CD4-positive, alpha-beta T cell treated with Interleukin-2 at 100 ng/mL for 4 hours (primary cell): ENCODE measurements around the gene DPP7.
"Not testable (repeated sequence)": the region's sequence is repeated elsewhere in the genome, so short reads cannot be mapped to it uniquely, and the experiment has no call there.

ENCODE experiments used
- DNase-seq: peaks from one replicate; pipeline ENCODE4 v3.0.0-alpha.2; 2020; ENCODE audit warnings: low spot score

Gene DPP7

DNA sequence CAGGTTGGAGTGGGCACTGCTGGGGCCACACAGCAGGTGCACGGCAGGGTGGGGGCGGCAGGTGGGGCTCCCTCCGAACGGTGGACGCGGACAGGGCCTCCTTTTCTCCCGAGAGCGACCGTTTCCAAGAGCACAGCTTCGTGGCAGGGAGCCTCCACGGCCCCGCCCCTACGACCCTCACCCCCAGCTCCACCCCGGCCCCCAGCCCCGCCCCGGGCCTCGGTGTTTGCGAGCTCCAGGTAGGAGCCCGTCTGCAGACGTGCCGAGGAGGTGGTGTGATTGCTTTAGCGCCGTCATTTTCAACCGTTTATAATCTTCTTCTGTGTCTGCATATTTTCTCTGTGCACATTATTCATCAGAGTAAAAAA, 33.2 kb upstream of the DPP7 start:
- DNase-seq: no peak

DNA sequence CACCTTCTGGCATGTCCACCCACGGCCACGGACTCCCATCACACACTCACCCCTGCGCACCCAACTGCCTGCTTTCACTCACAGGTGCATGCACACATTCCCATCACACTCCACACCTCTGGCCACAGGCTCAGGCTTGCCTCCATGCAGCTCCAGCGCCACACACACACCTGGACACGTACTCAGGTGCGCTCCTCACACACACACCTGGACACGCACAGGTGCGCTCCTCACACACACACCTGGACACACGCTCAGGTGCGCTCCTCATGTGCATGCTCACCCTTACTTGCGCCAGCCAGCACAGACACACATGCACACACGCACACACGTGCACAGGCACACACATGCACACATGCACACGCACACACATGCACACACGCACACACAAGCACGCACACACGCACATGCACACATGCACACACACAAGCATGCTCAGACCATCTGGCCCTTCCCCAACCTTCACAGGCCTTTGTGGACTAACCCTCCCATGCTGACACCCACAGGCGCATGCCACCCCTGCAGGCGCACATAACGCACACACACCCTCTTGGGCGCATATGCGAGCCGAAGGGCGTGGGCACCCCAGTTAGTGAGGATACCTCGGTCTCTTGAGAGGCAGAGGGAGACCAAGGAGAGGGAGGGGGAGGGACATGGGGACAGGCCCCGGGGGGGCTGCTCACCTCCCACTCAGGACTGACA, 32.7 kb upstream of the DPP7 start:
- no peak for DNase-seq

DNA sequence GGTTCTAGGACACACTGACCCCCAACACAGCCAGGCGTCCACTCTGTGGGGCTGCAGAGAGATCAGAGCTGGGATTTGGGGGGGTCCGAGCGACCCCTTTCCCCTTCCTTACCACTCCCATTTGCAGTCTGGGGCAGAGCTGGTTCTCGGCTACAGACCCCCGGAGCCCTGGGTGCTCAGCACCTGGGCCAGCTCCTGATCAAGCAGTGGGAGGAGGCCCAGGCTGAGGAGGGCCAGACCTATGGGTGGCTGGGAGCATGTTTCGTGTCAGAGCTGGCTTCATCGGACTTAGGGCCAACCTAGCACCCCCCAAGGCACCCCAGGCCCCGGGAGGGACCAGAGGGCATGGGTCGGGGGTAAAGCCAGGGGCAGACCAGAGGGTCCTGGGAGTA, 32.0 kb upstream of the DPP7 start:
- no peak for DNase-seq

DNA sequence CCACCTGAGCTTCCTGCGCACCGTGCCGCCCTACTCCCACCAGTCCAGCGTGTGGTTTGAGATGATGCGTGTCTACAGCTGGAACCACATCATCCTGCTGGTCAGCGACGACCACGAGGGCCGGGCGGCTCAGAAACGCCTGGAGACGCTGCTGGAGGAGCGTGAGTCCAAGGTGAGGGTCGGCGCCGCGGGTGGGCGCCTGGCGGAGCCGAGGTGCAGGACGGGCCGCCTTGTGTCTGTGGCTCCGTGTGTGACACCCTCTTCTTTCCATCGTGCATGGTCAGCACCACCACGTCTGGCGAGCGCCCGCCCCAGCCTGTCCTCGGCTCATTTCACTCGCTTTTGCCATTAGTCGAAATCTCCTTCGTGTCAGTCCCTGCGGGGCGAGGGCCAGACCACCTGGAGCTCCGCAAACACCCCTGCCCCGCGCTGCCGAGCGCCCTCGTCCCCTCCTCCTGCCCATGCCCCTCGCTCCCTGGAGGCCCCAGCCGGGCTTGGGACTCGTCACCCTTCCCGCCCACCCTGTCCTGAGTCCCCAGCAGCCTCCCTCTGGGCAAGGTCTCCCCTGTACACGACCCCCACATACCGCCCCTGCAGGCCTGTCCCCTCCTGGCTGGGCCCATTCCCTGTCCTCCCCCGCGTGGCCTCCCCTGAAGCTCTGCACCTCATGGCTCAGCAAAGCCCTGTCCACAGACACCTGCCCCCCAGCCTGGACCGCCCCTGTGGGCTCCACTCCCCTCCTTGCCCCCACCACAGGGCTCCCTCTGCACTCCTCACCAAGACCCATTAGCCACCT, 31.4 kb upstream of the DPP7 start:
- no peak for DNase-seq

DNA sequence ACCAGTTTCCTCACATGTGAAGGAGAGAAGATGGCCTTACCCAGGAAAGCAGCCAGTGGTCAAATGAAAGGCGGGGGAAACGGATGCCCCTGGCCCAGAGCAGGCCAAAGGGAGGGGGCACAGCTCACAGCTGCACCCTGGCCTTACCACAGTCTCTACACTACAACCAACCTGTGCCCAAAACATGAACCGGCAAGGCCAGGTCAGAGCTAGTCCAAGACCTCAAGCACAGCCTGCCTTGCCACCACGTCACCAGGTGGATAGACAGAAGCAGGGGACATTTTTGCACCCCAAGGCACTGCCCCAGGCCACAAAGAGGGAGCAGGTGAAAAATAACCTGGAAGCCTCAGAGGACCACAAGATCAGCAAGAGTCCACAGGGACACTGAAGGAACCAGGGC, 28.9 kb upstream of the DPP7 start:
- DNase-seq: no peak

DNA sequence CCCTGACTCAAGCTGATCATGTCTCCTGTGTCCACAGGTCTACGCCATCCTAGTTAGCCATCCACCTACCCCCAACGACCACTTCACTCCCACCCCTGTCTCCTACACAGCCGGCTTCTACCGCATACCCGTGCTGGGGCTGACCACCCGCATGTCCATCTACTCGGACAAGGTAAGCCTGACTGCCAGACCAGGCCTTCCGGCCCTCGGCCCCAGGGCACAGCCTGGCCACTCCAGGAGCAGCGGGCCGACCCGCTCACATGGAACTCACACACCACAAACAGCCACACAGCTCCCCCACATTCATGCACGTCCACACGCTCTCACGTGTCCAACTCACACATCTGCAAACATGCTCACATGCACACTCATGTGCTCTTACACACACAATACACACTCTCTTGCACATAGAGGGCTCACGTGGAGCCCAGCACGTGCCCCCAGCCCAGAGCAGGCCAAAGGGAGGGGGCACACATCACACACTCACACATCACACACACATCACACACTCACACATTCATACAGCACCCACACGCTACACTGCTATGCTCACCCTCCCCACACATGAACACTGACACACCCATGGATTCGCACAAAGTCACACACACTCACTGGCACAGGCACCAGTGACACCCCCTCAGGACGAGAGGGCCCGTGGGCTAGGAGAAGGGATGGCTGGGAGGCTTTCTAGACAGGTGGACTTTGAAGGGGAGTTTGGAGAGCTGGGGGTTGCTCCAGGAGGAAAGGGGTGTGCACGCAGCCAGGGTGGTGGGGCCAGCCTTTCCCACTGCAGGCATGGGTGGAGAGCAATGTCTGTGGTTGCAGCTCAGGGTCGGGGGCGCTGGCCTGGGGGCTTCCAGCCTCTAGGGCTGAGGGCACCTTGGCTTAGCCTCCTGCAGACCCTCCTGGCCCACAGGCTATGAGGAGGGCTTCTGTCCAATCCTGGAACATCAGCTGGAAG, 27.7 kb upstream of the DPP7 start:
- no peak for DNase-seq

DNA sequence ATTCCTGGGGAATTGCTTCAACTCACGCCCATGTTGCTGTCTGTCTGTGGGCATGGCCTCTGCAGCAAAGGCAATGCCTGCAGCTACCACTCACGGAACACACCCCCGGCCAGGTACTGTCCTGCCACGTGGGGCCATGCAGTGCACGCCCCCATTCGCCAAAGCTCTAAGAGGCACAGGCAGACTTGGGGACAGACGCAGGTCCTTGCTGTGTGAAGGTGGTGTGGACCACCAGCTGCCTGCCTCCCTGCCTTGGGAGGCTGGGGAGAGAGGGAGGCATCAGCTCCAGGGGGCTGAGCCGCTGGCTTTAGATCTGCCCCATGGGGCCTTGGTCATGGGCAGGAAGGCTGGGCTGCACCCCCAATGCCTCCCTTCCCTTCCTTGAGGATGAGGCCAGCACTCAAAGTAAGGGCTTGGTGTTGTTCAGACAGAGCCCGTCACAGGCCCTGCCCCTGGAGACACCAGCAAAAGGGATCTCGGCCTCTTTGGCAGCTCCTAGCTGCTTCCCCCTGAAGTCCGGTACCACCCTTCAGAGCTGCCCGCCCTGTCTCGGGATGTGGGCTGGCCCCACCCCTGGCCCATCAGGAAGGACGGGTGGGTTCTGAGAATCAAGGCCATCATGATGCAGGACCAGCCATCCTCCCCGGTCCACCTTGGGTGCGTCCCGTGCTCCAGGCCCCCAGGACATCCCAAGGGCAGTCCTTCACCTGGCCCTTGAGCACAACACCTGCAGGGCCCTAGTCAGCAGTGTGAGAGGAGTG, 26.7 kb upstream of the DPP7 start:
- no peak for DNase-seq

DNA sequence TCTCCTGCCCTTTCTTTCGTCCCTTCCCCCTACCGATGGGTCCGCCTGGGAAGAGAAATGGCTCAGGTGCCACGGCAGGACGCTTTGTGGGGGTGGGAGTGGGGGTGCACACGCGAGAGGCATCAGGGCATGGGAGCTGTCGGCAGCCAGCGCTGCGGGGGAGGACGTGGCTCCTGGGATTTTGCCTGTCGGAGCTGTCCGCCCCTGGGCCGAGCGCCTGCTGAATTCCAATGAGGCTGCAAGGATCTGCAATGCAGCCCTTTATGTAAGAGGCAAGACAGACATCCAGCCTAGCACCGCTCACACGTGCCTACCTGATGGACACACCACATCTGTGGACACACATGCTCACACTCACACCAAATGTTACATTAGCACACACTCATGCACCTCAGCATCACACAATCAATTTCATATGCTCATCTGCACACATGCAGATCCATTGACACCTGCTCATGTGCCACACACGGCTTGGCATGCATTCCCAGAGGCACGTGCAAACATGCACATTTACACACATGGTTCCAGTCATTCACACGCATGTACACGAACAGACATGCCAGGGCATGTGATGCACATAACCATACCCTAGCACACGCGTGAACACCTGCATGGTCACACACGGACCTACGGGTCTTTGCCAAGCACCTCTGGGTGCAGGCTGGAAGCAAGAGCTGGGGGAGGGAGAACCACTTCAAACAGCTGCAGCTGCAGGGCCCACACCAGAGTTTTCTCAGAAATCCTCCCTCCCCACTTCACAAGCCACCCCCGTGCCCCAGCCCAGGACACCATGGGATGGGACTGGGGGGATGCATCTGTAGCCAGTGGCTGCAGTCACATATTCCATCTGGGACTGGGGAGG, 25.8 kb upstream of the DPP7 start:
- DNase-seq: no peak

DNA sequence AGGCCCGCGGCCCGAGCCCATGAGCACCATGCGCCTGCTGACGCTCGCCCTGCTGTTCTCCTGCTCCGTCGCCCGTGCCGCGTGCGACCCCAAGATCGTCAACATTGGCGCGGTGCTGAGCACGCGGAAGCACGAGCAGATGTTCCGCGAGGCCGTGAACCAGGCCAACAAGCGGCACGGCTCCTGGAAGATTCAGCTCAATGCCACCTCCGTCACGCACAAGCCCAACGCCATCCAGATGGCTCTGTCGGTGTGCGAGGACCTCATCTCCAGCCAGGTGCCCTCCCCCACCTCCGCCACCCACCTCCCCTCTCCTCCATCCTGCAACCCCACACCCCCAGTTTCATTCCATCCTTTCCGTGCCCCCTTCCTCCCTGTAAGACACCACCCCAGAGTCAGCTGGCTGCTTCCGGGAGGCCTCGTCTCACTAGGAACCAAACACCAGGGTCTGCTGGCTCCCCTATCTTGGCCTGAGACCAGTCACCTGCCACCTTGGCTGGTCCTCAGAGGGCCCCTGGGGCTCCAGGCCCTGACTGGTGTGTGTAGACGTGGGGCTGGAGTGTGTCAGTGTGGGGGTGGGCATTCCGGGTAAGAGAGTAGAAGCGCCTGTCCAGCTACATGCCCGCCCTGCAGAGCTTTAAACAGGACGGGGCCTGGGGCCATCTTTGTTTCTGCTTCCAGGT, 25.1 kb upstream of the DPP7 start:
- no peak for DNase-seq

DNA sequence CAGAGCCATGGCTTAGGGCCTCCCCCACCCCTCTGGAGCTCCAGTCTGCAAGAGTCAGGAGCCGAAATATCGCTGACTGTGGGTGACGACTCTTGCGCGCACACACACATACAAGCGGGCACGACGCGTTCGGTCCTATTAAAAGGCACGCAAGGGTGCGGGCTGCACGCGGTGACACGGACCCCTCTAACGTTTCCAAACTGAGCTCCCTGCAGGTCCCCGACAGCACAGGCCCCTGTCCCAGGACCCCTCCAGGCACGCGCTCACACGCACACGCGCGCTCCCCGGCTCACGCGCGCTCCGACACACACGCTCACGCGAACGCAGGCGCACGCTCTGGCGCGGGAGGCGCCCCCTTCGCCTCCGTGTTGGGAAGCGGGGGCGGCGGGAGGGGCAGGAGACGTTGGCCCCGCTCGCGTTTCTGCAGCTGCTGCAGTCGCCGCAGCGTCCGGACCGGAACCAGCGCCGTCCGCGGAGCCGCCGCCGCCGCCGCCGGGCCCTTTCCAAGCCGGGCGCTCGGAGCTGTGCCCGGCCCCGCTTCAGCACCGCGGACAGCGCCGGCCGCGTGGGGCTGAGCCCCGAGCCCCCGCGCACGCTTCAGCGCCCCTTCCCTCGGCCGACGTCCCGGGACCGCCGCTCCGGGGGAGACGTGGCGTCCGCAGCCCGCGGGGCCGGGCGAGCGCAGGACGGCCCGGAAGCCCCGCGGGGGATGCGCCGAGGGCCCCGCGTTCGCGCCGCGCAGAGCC, 24.4 kb upstream of the DPP7 start, which contains the start of gene GRIN1:
Gene GRIN1 (plus strand): TSS at position 433 of the 746 bp plus-strand sequence. CDS start 333 bp downstream, outside the sequence.
- peak; percentile 15 for DNase-seq

DNA sequence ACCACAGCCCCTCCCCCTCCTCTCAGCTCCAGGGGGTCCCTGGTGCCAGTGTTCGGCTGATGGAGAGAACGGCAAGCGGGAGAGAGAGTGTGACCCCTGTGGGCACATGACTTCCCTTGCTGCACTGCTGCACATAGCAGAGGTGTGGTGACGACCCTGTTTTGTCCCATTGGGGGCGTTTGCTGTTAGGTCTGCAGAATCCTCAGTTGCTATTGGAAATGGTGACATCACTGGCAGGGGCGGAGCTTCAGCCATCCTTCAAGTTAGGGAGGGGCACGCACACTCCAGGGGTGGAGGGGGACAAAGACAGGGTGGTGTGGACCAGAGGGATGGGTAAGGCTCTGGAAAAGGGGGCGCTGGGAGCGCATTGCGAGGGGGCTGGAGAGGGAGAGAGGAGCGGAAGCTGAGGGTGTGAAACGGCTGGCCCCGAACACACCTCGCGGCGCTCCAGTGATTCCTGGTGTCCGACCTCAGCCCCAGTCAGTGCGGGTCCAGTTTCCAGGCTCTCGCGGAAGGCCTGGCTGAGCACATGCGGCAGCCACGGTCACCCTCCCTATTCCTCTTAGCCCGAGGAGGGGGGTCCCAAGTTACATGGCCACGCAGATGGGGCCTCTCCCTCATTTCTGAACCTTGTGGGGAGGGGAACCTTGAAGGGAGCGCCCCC, 23.7 kb upstream of the DPP7 start:
- DNase-seq: no peak

DNA sequence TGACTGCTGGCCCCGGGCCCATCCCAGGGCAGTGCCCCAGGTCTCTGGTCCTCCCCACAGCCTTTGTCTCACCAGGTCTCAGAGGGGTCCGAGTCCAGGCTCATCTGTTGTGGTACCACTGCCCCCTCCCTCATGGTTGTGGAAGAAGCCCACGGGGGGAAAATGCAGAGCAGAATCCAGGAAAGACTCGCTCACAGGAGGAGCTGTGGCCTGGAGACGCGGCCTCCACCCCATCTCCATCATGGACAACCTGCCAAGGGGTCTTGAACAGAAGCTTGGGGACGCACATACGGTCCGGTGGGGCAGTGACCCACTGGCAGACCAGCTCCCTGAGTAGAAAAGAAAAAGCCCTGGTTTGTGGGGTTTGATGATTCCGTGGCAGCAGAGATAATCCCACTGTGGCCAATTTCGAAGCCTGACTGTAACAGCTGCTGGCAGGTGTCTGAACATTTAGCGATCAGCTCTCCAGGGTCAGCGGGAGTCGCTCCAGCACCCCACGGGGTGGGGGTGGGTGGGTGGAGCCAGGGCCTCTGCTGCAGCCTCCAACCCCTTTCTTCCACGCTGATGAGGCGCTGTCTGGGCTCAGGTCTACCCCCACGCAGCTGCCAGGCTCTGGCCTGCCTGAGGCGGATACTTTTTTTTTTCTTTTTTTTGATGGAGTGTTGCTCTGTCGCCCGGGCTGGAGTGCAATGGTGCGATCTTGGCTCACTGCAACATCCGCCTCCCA, 22.5 kb upstream of the DPP7 start:
- DNase-seq: no peak

DNA sequence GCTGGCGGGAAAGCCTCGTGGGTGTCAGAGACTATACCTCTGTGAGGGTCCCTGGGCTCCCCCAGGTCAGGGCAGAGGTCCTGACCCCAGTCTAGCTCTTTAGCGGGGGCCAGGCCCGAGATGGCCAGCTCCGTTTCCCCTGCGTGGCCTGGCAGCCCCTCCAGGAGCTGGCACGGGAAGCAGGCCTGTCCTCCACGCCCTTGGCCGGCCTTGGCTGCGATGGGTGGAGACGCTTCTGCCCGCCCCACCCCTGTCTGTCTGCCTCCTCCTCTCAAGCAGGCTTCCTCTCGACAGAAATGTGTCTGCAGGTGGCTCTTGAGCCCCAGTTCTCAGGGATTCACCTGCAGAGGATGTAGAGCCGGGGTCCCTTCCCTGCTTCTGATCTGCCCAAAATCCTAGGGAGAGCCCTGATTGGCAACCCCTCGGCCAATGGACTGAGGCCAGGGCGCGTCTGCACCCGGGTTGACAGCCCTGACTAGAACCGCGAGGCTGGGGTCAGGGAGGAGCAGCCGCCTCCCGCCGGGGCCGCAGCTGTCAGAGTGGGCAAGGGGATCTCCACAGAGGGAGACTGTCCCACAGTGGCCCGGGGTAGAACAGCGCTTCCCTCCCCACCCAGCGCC, 21.8 kb upstream of the DPP7 start:
- no peak for DNase-seq

DNA sequence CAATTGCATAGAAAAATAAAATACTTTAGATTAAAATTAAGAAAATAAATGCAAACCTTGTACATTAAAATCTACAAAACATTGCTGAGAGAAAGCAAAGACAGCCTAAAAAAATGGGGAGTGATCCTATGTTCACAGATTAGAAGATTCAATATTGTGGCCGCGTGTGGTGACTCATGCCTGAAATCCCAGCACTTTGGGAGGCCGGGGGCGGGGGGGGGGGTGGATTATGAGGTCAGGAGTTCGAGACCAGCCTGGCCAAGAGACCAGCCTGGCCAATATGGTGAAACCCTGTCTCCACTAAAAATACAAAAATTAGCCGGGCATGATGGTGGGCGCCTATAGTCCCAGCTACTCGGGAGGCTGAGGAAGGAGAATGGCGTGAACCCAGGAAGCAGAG, 20.6 kb upstream of the DPP7 start:
- not testable (repeated sequence) for DNase-seq

DNA sequence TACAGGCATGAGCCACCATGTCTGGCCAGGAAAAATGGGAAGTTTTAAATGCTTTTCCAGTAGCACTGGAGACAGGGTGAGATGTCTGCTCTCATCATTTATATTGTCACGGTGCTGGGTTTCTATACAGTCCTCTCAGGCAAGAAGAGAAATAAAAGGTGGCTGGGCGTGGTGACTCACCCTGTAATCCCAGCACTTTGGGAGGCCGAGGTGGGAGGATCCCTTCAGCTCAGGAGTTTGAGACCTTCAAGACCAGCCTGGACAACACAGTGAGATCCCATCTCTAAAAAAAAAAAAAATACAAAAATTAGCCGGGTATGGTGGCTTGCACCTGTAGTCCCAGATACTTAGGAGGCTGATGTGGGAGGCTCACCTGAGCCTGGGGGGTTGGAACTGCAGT, 19.7 kb upstream of the DPP7 start:
- DNase-seq: no peak

DNA sequence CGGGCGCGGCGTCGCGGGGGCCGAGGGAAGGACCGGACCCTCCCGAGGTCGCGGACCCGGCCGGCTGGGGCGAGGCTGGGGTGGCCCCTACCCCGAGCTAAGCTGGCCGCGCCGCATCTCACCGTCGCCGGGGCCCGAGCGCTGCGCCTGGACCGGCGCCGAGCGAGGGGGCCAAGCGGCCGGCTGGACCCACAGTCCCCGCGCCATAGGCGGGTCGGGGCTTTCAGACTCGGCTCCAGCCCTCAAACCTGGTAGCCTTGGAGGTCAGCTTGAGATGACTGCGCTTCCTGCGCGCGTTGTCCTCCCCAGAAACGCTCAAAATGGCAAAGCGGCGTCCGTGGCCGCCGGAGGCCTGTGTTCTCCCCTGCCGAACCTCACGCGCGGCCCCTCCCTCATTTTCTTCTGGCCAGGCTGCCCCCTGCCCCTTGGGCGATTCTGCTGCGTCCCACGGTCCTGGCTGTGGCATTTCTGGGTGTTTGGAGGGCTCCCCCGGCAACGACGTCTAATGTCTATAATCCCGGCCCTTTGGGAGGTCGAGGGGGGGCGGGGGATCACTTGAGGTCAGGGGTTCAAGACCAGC, 15.7 kb upstream of the DPP7 start:
- no peak for DNase-seq

DNA sequence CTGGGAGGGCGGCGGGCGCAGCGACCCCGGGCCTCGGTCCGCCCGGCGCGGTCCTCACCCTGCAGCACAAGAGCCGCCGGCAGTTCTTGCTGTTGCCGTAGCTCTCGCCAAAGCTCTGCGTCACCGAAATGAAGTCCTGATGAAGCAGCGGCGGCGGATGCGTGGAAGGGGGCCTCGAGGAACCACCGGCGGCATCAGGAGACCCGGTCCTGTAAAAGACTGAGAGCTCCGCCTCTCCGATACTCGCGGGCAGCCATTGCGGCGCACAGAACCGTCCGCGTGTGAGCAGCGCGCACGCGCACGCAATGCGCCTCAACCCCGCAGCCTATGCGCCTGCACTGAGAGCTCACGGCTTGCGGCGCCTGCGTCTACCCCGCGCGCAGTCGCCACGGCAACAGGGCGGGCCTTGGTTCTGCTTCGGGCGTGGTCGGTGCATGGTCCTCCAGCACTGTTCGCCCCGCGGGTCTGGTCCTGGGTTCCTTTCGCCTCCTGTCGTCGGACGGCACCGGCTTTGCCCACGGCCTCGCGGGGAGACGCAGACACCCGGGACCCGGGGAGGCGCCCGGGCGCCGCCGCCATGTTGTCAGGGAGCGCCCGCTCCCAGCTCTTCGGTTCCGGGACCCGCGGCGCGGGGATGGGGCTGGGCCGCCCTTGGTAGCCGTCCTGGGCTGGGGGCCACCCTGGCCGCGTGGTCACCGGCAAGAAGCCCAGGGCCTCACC, 15.1 kb upstream of the DPP7 start:
- peak; percentile 90 for DNase-seq
